LNCAP (cell line): ENCODE results near the gene NOL12.

Experiments used
- TF ChIP-seq, protein P1 (sequence below): fragments of 450-650 bp; IDR thresholded peaks from 2 replicates; pipeline ENCODE4 v1.5.1; 2017; ENCODE audit warnings: mild to moderate bottlenecking

The NOL12 gene

DNA sequence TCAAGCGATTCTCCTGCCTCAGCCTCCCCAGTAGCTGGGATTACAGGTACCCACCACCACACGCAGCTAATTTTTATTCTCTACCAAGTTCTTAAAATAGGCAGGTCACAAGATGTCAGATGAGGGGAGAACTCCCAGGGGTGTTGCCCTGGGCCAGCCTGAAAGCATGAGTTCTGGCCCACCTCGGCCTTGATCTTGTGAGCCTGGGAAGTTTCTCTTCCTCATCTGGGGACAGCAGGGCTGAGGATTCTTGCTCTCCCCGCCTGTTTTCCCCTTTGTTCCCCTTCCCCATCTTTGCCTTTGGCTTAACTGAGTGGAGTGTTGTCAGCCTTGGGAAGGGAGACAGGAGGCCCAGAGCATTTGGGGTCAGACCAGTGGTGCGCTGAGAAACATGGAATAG lies 24.1 kb upstream of the NOL12 start:
- TF ChIP-seq, protein P1, sequence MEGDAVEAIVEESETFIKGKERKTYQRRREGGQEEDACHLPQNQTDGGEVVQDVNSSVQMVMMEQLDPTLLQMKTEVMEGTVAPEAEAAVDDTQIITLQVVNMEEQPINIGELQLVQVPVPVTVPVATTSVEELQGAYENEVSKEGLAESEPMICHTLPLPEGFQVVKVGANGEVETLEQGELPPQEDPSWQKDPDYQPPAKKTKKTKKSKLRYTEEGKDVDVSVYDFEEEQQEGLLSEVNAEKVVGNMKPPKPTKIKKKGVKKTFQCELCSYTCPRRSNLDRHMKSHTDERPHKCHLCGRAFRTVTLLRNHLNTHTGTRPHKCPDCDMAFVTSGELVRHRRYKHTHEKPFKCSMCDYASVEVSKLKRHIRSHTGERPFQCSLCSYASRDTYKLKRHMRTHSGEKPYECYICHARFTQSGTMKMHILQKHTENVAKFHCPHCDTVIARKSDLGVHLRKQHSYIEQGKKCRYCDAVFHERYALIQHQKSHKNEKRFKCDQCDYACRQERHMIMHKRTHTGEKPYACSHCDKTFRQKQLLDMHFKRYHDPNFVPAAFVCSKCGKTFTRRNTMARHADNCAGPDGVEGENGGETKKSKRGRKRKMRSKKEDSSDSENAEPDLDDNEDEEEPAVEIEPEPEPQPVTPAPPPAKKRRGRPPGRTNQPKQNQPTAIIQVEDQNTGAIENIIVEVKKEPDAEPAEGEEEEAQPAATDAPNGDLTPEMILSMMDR, result no peak

DNA sequence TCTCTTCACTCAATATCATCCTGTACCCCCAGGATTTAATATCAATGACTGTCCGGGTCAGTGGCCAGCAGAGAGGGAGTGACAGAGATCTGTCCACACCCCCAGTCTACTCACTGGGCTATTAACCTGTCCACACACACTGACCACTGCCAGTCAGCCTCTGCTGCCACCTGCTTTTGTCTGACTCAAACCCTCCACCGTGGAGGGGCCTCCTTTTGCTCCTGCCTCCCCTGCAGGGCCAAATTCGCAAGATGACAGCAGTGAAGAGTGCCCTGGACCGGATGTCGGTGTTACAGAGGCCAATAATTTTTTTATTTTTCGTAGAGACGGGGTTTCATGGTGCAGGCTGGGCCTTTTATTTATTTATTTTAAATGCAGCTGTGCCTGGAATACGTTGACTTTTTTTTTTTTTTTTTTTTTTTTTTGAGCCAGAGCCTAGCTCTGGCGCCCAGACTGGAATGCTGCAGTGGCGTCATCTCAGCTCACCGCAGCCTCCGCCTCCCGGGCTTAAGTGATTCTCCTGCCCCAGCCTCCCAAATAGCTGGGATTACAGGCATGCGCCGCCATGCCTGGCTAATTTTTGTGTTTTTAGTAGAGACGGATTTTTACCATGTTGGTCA lies 22.5 kb upstream of the NOL12 start:
- TF ChIP-seq, protein P1, result no peak

GRCh38 chr22:37664249-37665101 lies 21.7 kb upstream of the NOL12 start:
- TF ChIP-seq, protein P1, result no peak

DNA sequence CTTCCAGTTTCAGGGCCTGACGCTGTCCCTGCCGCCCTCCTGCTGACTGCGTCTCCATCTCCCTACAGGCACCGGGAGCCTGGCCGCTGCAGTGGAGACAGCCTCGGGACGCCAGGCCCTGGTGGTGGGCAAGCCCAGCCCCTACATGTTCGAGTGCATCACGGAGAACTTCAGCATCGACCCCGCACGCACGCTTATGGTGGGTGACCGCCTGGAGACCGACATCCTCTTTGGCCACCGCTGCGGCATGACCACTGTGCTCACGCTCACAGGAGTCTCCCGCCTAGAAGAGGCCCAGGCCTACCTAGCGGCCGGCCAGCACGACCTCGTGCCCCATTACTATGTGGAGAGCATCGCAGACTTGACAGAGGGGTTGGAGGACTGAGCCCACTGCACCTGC lies 20.7 kb upstream of the NOL12 start:
- TF ChIP-seq, protein P1, result no peak

- TF ChIP-seq, protein P1, result no peak
Observed at GRCh38 chr22:37669586-37669985, 16.6 kb upstream of the NOL12 start.

DNA sequence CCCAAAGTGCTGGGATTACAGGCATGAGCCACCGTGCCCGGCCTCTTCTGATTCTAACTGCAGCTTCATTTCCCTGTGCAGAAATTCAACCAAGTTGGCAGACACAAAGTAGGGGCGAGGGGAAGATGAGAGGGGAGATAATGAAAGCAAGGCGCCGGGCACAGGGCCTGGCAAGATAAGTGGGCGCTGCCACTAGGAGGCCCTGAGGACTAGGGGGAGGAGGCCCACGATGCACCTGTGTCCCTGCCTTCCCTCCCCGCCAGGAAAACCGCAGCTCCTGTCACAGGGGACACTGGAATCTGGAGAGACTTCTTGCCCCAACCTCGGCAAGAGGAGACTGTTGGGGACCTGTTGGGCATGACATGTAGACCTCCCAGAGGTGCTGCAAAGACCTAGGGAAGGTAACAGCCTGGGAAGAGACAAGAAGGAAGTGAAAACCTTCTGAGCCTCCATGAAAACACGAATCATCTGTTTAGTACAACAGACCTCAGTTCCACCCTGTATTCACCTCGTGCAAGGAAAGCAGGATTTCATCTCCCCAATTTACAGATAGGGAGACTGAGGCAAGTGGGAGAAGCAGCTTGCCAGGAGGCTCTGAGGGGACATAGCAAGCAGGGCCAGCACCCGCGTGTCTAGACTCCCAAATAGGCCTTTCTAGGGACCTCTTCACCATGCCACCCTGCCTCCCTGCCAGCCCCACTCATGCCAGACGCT lies 13.8 kb upstream of the NOL12 start:
- TF ChIP-seq, protein P1, result no peak

- TF ChIP-seq, protein P1, result no peak
Observed at GRCh38 chr22:37672920-37673455, 13.2 kb upstream of the NOL12 start.
